Gastroesophageal sphincter (tissue), 3 donors: ENCODE data around the gene BFSP1.

Experiments
- CTCF ChIP-seq, 4 experiments: fragments of 200-600 bp in 2 of 4; fragments of 450-650 bp in 2 of 4; sonication (generic) in 1 of 4; IDR thresholded peaks; one replicate each; pipeline ENCODE4 v1.5.1; 2017 to 2019; ENCODE audit warnings: antibody characterized with exemption in 4 of 4, mild to moderate bottlenecking in 2 of 4, moderate library complexity in 2 of 4
- EP300 ChIP-seq: sonication (generic); formaldehyde crosslinking; IDR thresholded peaks from one replicate; pipeline ENCODE4 v1.6.1; 2017; ENCODE audit warnings: antibody characterized with exemption, mild to moderate bottlenecking
- POLR2A ChIP-seq, 2 donors: fragments of 450-650 bp; IDR thresholded peaks; one replicate each; pipeline ENCODE4 v1.6.1; 2017; ENCODE audit warnings: antibody characterized with exemption in 2 of 2, mild to moderate bottlenecking in 2 of 2, moderate library complexity in 1 of 2
- POLR2AphosphoS5 ChIP-seq: sonication (generic); formaldehyde crosslinking; IDR thresholded peaks from one replicate; pipeline ENCODE4 v1.6.1; 2017; ENCODE audit warnings: antibody characterized with exemption

- TF ChIP-seq CTCF (IDR thresholded peaks at IDR 0.05) (no peak), POLR2AphosphoS5 (no peak), POLR2A (IDR thresholded peaks at IDR 0.05) (no peak), EP300 (no peak)
Observed at GRCh38 chr20:17461941-17462340, 69.2 kb downstream of the BFSP1 start.
